Activated CD8-positive, alpha-beta memory T cell treated with anti-CD3 and anti-CD28 coated beads for 1 hour (primary cell): ENCODE data around the gene GPC1.

Experiments used
- DNase-seq, 2 donors: peaks; one replicate each; pipeline ENCODE4 v3.0.0-alpha.2; 2020; ENCODE audit warnings: low read depth in 1 of 2; ENCODE audit errors: extremely low read depth in 1 of 2

The GPC1 gene

GRCh38 chr2:240464514-240465241 lies 29.2 kb downstream of the GPC1 start:
- no peak for DNase-seq

GRCh38 chr2:240465268-240465764 lies 29.9 kb downstream of the GPC1 start:
- no peak for DNase-seq

GRCh38 chr2:240465765-240466578 lies 30.5 kb downstream of the GPC1 start:
- DNase-seq = no peak

GRCh38 chr2:240466579-240467148 lies 31.2 kb downstream of the GPC1 start:
- DNase-seq = no peak

GRCh38 chr2:240467149-240467642 lies 31.7 kb downstream of the GPC1 start:
- no peak for DNase-seq

- DNase-seq = no peak
Observed at GRCh38 chr2:240467659-240468302, 32.3 kb downstream of the GPC1 start.

- no peak for DNase-seq
Observed at GRCh38 chr2:240468303-240469238, 33.1 kb downstream of the GPC1 start.

GRCh38 chr2:240469239-240469636 lies 33.8 kb downstream of the GPC1 start:
- DNase-seq = no peak

GRCh38 chr2:240469740-240470139 lies 34.3 kb downstream of the GPC1 start:
- DNase-seq = no peak

- no peak for DNase-seq
Observed at GRCh38 chr2:240472078-240472790, 36.8 kb downstream of the GPC1 start.

- no peak for DNase-seq
Observed at GRCh38 chr2:240473211-240473610, 37.7 kb downstream of the GPC1 start.

GRCh38 chr2:240477916-240478315 lies 42.5 kb downstream of the GPC1 start:
- DNase-seq = no peak

- no peak for DNase-seq
Observed at GRCh38 chr2:240478346-240479110, 43.1 kb downstream of the GPC1 start.

GRCh38 chr2:240479111-240479501 lies 43.6 kb downstream of the GPC1 start:
- no peak for DNase-seq

- no peak for DNase-seq
Observed at GRCh38 chr2:240480834-240481623, 45.6 kb downstream of the GPC1 start.

- no peak for DNase-seq
Observed at GRCh38 chr2:240481720-240482119, 46.3 kb downstream of the GPC1 start.

- DNase-seq = no peak
Observed at GRCh38 chr2:240482141-240482540, 46.7 kb downstream of the GPC1 start.

GRCh38 chr2:240491483-240491882 lies 56.0 kb downstream of the GPC1 start:
- DNase-seq = no peak
